Lung (tissue), 12 donors: ENCODE data around the gene CARD14. TPM values are rescaled to one million over a fixed set of nuclear protein-coding genes. Genes with fewer than 3 reads are reported as not detected.

ENCODE experiments used
- ATAC-seq: fragments of 200-7000 bp; cut with Tn5 transposase; one replicate; pipeline ENCODE4 v1.9.1; 2020; ENCODE audit warnings: moderate number of reproducible peaks; ENCODE audit not compliant: insufficient read depth, low FRiP score
- DNase-seq, 3 donors: peaks; one replicate each; pipeline ENCODE4 v3.0.0-alpha.2; 2013 to 2017
- H3K27ac ChIP-seq, 2 donors: one replicate each; pipeline ENCODE4 v1.5.1; 2013; ENCODE audit warnings: mild to moderate bottlenecking in 2 of 2, moderate library complexity in 2 of 2, control low read depth in 1 of 2, inconsistent platforms in 1 of 2, low read depth in 1 of 2, low read length in 1 of 2
- H3K27me3 ChIP-seq, 3 donors: one replicate each; pipeline ENCODE4 v1.5.1; 2013; ENCODE audit warnings: low read length in 2 of 3; ENCODE audit not compliant: control insufficient read depth in 3 of 3, insufficient read depth in 3 of 3
- H3K36me3 ChIP-seq, 4 donors: one replicate each; pipeline ENCODE4 v1.5.1; 2013; ENCODE audit warnings: low read length in 4 of 4, mild to moderate bottlenecking in 1 of 4, moderate library complexity in 1 of 4; ENCODE audit not compliant: control insufficient read depth in 4 of 4, insufficient read depth in 4 of 4
- H3K4me1 ChIP-seq, 5 donors: one replicate each; pipeline ENCODE4 v1.5.1; 2013; ENCODE audit warnings: low read length in 5 of 5, mild to moderate bottlenecking in 2 of 5, moderate library complexity in 1 of 5; ENCODE audit not compliant: control insufficient read depth in 5 of 5, insufficient read depth in 5 of 5
- H3K4me3 ChIP-seq: one replicate; pipeline ENCODE4 v1.5.1; 2013; ENCODE audit warnings: mild to moderate bottlenecking, control low read depth, moderate library complexity
- H3K9ac ChIP-seq, 2 donors: one replicate each; pipeline ENCODE4 v1.5.1; 2013; ENCODE audit warnings: low read length in 2 of 2, control low read depth in 1 of 2; ENCODE audit not compliant: insufficient read depth in 1 of 2
- H3K9me3 ChIP-seq, 4 donors: one replicate each; pipeline ENCODE4 v1.5.1; 2013; ENCODE audit warnings: low read length in 3 of 4, mild to moderate bottlenecking in 1 of 4, moderate library complexity in 1 of 4; ENCODE audit not compliant: control insufficient read depth in 4 of 4, insufficient read depth in 3 of 4
- CTCF ChIP-seq: IDR thresholded peaks from 2 replicates; pipeline ENCODE4 v1.5.1; 2012; ENCODE audit warnings: mild to moderate bottlenecking; ENCODE audit errors: control extremely low read depth, extremely low read depth
- WGBS, 2 donors: extraction: QIAGEN DNeasy Blood & Tissue Kit; methylation state at CpG; one replicate each; pipeline ENCODE4 v1.1.7; 2013; 5-methylcytosine and 5-hydroxymethylcytosine counted together
- polyA plus RNA-seq, 2 donors: library from polyadenylated mRNA; stranded (reverse); fragments of 200-250 nt; gene quantifications; one replicate each; pipeline ENCODE4 v1.2.1, GENCODE V29; 2013
- total RNA-seq, 2 donors: library from RNA; depleted of rRNA in 1 of 2; stranded (reverse); fragments of >200 nt in 1 of 2; gene quantifications; one replicate each; pipeline ENCODE4 v1.2.1, GENCODE V29; 2014 to 2021
- donor health status: control.
- donor health status: control.
- donor health status: Bipolar disorder and iron deficiency.
- donor health status: healthy.
- donor health status: DM: yes; HTN: yes; CAD: no.

CARD14 gene
- total and polyA plus RNA-seq, 4 donors: 0.50 to 1.8 (median 1.2) TPM

GRCh38 chr17:80222376-80223141 is 52.7 kb downstream of the CARD14 start:
- TF ChIP-seq CTCF: no peak
- Histone ChIP-seq H3K27me3 (no peaks in the 10 kb centered on the region), H3K9me3 (no peaks in the 10 kb centered on the region), H3K4me3 (no peak overlapping the region), H3K9ac (no peak overlapping the region), H3K27ac (no peak overlapping the region), H3K4me1 (peaks cover 0 to 16% (median 5%) of the 10 kb centered on the region in 5 donors), H3K36me3 (peaks cover 0 to 7% (median 4%) of the 10 kb centered on the region in 4 donors)
- WGBS, 2 donors: 92% methylated on average over 18 of the region's 18 CpGs
- DNase-seq (no peak), ATAC-seq (no peak)

- H3K27me3 ChIP-seq: no peaks in the 10 kb centered on the region
- no peak for DNase-seq
- peaks cover 0 to 16% (median 5%) of the 10 kb centered on the region in 5 donors for H3K4me1 ChIP-seq
- H3K36me3 ChIP-seq: peaks cover 0 to 7% (median 5%) of the 10 kb centered on the region in 4 donors
- H3K9ac ChIP-seq: no peak overlapping the region
- no peaks in the 10 kb centered on the region for H3K9me3 ChIP-seq
- no peak overlapping the region for H3K27ac ChIP-seq
- no peak for ATAC-seq
- H3K4me3 ChIP-seq: no peak overlapping the region
- 95 to 97% methylated on average over 18 of the region's 18 CpGs for WGBS, 2 donors
- no peak for TF ChIP-seq CTCF
These were observed 53.4 kb downstream of the CARD14 start for GRCh38 chr17:80223142-80223815.

GRCh38 chr17:80223838-80224497 is 54.1 kb downstream of the CARD14 start:
- Histone ChIP-seq H3K27ac (no peak overlapping the region), H3K27me3 (no peaks in the 10 kb centered on the region), H3K4me1 (peaks cover 0 to 16% (median 5%) of the 10 kb centered on the region in 5 donors), H3K9me3 (no peaks in the 10 kb centered on the region), H3K4me3 (no peak overlapping the region), H3K9ac (no peak overlapping the region), H3K36me3 (peaks cover 0 to 13% (median 6%) of the 10 kb centered on the region in 4 donors)
- ATAC-seq (no peak), DNase-seq (no peak)
- 85 to 98% methylated on average over 11 of the region's 11 CpGs for WGBS, 2 donors
- TF ChIP-seq CTCF: no peak
